Muscle of leg (tissue), 16 donors: ENCODE measurements around the gene GFPT2. TPM values are rescaled to one million over a fixed set of nuclear protein-coding genes. Genes with fewer than 3 reads are reported as not detected.

Source experiments
- DNase-seq: peaks from one replicate; pipeline ENCODE4 v3.0.0; 2013
- H3K27ac ChIP-seq: one replicate; pipeline ENCODE4 v1.5.1; 2013; ENCODE audit warnings: mild to moderate bottlenecking, low read length, control low read depth
- H3K27me3 ChIP-seq: one replicate; pipeline ENCODE4 v1.6.1; 2013; ENCODE audit warnings: low read length; ENCODE audit not compliant: control insufficient read depth, insufficient read depth
- H3K36me3 ChIP-seq: one replicate; pipeline ENCODE4 v1.6.1; 2013; ENCODE audit warnings: low read length; ENCODE audit not compliant: control insufficient read depth, insufficient read depth
- H3K4me1 ChIP-seq: one replicate; pipeline ENCODE4 v1.6.1; 2013; ENCODE audit warnings: low read length; ENCODE audit not compliant: control insufficient read depth, insufficient read depth
- H3K4me3 ChIP-seq: one replicate; pipeline ENCODE4 v1.5.1; 2013; ENCODE audit warnings: low read length, control low read depth
- H3K9me3 ChIP-seq: replicated peaks from 2 replicates; pipeline ENCODE4 v1.6.1; 2013; ENCODE audit warnings: low read depth, low read length; ENCODE audit not compliant: control insufficient read depth
- WGBS: methylation state at CpG from one replicate; pipeline ENCODE4 v1.1.5; 2013; ENCODE audit warnings: missing lambda C conversion rate; ENCODE audit not compliant: insufficient coverage; 5-methylcytosine and 5-hydroxymethylcytosine counted together
- long read RNA-seq, 11 donors: transcript quantifications; one replicate each; lab custom pipeline, GENCODE V29; 2026
- polyA plus RNA-seq, 8 donors: library from polyadenylated mRNA; unstranded; fragments of 120-200 nt; gene quantifications; one replicate each; pipeline versions ENCODE4 v1.2.1 to v1.2.3, GENCODE V29; 2013; ENCODE audit warnings: inconsistent platforms in 1 of 8, low replicate concordance in 1 of 8; ENCODE audit not compliant: insufficient read length in 8 of 8, insufficient read depth in 1 of 8
- total RNA-seq: library from RNA; stranded (reverse); fragments of 120-200 nt; gene quantifications from one replicate; pipeline ENCODE4 v1.2.4, GENCODE V29; 2013

The GFPT2 gene
- 11.3 TPM for total RNA-seq
- polyA plus RNA-seq = 10 to 100 TPM in 4 of 8 donors, 1 to 10 TPM in 4; 7.0 to 12.2 (median 9.6) TPM
- long read RNA-seq, donor 1, partial matches to known transcripts = 0 of 1 reads
- long read RNA-seq, donor 1, other reads (novel, unspliced or antisense) = 0 of 1 reads
- long read RNA-seq, donor 2 = 0 reads
- long read RNA-seq, donor 3 = 0 reads
- long read RNA-seq, donor 4 = 0 reads
- long read RNA-seq, donor 5, partial matches to known transcripts = 0 of 2 reads
- long read RNA-seq, donor 5, other reads (novel, unspliced or antisense) = 0 of 2 reads
- long read RNA-seq, donor 6, partial matches to known transcripts = 0 of 4 reads
- long read RNA-seq, donor 6, other reads (novel, unspliced or antisense) = 0 of 4 reads
- long read RNA-seq, donor 7, partial matches to known transcripts = 5 of 6 reads
- long read RNA-seq, donor 7, other reads (novel, unspliced or antisense) = 0 of 6 reads
- long read RNA-seq, donor 8 = 0 reads
- long read RNA-seq, donor 9, partial matches to known transcripts = 0 of 1 reads
- long read RNA-seq, donor 9, other reads (novel, unspliced or antisense) = 0 of 1 reads
- long read RNA-seq, donor 10, partial matches to known transcripts = 0 of 1 reads
- long read RNA-seq, donor 10, other reads (novel, unspliced or antisense) = 0 of 1 reads
- long read RNA-seq, donor 11, partial matches to known transcripts = 0 of 2 reads
- long read RNA-seq, donor 11, other reads (novel, unspliced or antisense) = 0 of 2 reads

DNA sequence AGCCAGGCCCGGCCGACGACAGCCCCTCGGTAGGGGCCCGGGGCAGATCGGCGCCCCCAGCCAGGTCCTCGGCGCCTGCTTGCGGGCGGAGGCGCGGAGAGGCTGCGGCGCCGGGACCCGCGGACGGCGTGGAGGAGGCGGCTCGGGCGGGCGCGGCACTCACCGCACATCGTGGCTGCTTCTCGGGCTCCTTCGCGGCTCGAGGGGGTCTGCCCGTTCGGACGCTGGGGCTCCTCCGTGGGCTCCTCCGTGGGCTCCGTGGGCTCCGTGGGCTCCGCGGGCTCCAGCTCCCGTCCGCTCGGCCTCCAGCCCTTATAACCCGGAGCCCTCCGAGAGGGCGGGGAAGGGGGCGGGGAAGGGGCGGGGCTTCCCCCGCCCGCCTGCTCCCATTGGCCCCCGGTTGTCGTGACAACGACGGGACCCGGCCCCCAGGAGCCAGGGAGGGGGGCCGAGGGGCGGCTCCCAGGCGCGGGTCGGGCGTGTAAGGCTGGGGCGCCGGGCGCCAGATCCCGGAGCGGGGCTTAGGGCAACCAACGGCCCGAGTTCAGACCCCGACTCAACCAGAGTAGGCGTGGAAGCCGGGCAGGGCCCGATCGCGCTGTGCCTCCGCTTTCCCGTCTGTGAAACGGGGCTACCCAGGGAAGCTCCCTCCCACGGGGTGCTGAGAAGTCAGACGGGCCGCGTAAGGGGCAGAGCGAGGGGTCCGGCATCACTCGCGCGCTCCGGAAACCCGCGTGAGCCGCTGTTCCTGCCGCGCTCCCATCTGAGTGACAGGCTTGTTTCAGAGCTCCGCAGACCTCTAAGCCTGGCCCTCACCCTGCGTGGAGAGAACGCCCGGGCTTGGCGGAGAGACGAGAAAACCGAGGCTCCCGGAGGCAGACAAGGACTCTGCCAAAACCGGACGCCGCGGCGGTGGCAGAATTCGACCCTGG, at the start of gene GFPT2:
Gene GFPT2 (minus strand): TSS at position 289 of the 932 bp plus-strand sequence. CDS start 119 bp downstream, at position 170.
- peaks cover 2% of the 10 kb centered on the region for H3K36me3 ChIP-seq
- H3K4me3 ChIP-seq = peak within 1 kb of the TSS; percentile 64
- H3K27ac ChIP-seq = peak within 1 kb of the TSS; percentile 35
- peaks cover 43% of the 10 kb centered on the region for H3K27me3 ChIP-seq
- no peaks in the 10 kb centered on the region for H3K9me3 ChIP-seq
- peaks cover 30% of the 10 kb centered on the region for H3K4me1 ChIP-seq
- DNase-seq = peak; percentile 94
- under 1% methylated on average over 90 of the region's 106 CpGs for WGBS

DNA sequence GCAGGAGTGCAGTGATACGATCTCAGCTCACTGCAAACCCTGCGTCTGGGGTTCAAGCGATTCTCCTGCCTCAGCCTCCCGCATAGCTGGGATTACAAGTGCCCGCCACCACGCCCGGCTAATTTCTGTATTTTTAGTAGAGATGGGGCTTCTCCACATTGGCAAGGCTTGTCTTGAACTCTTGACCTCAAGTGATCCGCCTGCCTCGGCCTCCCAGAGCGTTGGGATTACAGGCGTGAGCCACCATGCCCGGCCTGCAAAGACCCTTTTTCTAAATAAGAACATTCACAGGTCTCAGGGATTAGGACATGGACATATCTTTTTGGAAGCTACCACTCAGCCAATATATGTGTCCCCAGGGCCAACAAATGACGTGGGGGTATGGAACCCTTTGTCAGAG, 49.6 kb upstream of the GFPT2 start:
- peaks cover 9% of the 10 kb centered on the region for H3K4me1 ChIP-seq
- no peak overlapping the region for H3K27ac ChIP-seq
- H3K36me3 ChIP-seq = no peaks in the 10 kb centered on the region
- DNase-seq = no peak
- H3K9me3 ChIP-seq = no peaks in the 10 kb centered on the region
- H3K4me3 ChIP-seq = no peak overlapping the region
- H3K27me3 ChIP-seq = no peaks in the 10 kb centered on the region
- WGBS = 100% methylated on average over 7 of the region's 13 CpGs

DNA sequence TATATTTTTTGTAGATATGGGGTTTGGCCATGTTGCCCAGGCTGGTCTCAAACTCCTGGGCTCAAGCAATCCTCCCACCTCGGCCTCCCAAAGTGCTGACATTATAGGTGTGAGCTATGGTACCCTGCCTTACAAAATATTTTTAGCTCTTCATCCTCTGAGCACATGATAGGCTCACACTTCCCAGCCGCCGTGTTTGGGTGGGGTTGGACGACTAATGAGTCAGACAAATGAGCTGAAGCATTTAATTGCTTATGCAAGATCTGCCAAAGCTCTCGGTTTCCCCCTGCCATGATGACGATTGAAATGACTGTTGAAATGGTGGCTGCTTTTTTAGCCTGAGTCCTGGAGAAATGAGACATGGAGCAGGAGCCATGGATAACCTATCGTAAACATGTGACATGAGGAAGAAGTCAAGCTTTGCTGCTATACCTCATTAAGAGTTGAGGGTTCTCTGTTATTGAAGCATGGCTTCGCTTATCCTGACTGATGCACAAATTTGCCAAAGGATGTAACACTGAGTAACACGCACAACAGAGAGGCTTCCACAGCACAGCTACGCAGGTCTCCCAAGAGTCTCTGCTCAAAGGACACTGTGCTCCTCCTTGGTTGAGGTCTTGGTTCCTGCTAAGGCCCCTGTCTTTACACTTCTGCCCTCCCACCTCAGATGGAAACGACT, 48.2 kb upstream of the GFPT2 start:
- H3K27me3 ChIP-seq = no peaks in the 10 kb centered on the region
- H3K4me3 ChIP-seq = no peak overlapping the region
- H3K27ac ChIP-seq = no peak overlapping the region
- H3K4me1 ChIP-seq = peaks cover 9% of the 10 kb centered on the region
- no peaks in the 10 kb centered on the region for H3K36me3 ChIP-seq
- H3K9me3 ChIP-seq = no peaks in the 10 kb centered on the region
- 98% methylated on average over 8 of the region's 11 CpGs for WGBS
- no peak for DNase-seq

DNA sequence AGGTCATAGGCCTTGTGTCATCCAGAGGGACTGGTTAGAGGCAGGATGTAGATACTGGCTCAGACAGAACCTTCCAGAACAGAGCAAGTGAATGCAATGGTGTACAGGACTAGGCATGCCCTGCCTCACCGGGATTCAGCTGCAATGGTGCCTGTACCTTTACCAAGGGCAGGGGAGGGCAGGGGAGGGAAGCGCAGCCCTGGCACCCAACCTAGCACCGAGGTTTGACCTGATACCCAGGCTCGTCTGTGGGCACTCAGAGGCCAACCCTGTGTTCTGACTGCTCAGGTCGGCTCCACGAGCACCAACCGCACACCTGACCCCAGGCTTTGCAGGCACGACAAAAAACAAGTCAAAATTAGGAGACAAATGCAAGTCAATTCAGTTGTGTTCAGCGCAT, 47.3 kb upstream of the GFPT2 start:
- 88% methylated on average over 9 of the region's 9 CpGs for WGBS
- no peak overlapping the region for H3K27ac ChIP-seq

DNA sequence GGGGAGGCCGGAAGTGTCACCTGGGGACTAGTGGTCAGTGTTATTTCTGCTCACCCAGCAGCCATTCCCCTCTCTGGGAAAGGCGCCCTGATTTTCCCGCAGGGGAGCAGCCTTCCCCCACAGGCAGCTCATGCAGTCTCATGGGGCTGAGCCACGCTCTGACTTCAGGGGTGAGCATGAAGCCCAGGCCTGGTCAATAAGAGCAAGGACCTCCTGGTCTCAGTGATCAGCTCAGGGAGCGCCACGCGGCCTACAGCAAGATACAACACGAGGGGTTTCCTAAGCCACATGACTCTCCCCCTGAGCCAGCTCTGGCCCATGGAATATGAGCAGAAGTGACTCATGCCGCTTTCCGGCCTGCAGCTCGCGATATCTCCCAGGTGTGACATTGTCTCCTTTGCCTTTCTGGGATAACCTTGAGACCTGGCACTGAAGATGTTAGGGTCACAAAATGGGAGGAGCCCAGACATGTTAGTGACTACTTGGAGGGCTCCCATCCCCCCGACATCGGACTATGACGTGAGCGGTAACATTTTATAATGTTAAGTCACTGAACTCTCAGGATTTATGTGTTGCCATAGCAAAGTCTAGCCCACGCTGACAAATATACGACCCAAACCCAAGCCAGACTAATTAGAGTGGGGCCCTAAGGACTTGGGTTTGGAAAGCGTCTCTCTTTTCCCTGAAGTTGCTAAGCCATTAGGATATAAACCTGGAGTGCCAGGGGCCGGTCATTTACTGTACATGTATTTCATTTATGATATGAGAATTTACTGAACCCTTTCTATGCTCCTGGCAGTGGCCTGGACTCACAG, 46.5 kb upstream of the GFPT2 start:
- peak overlapping the region; percentile 49 for H3K27ac ChIP-seq
- DNase-seq = peak; percentile 83
- 33% methylated on average over 7 of the region's 20 CpGs for WGBS

More for the DNA sequence above, 47.3 kb upstream of the GFPT2 start:
- Histone ChIP-seq H3K36me3 (no peaks in the 10 kb centered on the region), H3K9me3 (no peaks in the 10 kb centered on the region), H3K4me3 (no peak overlapping the region), H3K4me1 (peaks cover 9% of the 10 kb centered on the region), H3K27me3 (no peaks in the 10 kb centered on the region)
- no peak for DNase-seq

DNA sequence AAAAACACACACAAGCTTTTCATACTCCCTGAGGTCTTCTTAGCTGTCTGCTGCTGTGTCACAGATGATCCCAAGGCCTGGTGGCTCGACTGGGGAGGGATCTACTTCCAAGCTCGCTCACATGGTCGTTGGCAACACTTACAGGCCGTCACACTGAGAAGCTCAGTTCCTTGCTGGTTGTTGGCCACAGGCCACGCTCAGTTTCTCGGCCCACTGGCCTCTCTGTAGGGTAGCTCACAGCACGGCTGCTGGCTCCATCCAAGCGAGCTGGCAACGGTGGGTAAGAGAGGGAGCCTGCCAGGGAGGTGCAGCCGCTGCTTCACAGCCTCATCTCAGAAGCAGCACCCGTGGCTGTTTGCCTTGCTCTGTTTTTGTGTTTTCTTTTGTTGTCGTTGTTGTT, 43.8 kb upstream of the GFPT2 start:
- Histone ChIP-seq H3K36me3 (no peaks in the 10 kb centered on the region), H3K27ac (no peak overlapping the region), H3K4me3 (no peak overlapping the region), H3K9me3 (no peaks in the 10 kb centered on the region), H3K4me1 (peaks cover 9% of the 10 kb centered on the region), H3K27me3 (no peaks in the 10 kb centered on the region)
- no peak for DNase-seq
- 46% methylated on average over 6 of the region's 12 CpGs for WGBS

More for the DNA sequence above, 46.5 kb upstream of the GFPT2 start:
- peaks cover 9% of the 10 kb centered on the region for H3K4me1 ChIP-seq
- no peaks in the 10 kb centered on the region for H3K27me3 ChIP-seq
- H3K36me3 ChIP-seq = no peaks in the 10 kb centered on the region
- no peaks in the 10 kb centered on the region for H3K9me3 ChIP-seq
- H3K4me3 ChIP-seq = no peak overlapping the region

DNA sequence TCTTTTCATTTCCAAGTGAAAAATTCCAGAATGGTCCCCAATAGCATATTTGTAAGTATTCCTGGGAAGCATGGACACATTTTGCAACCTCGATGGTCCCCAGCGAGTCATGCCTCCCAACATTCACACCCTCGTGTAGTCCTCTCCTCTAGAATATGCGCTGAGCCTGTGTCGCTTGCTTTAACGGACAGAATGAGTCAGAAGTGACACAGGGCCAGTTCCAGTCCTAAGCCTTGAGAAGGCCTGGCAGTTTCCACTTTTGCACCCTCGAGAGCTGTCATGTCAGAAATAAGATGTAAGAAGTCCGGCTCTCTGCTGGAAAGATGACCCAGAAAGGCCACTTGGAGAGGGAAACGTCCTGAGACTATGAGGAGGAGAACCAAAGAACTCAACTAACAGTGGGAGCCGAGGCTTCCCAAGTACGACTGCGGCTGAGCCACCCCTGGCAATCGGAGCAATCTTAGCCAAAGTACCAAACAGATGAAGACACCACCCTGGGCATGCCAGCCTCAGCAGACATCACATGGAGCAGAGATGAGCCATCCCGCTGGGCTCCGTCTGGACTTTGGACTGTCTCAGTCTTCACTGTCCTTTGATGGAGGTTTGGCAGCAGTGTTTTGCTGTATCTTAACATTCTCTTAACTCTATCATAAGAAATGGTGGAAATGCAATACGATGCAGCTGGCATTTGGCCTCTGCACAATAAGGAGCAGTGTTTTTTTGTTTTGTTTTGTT, 42.6 kb upstream of the GFPT2 start:
- Histone ChIP-seq H3K36me3 (no peaks in the 10 kb centered on the region), H3K27ac (no peak overlapping the region), H3K9me3 (no peaks in the 10 kb centered on the region), H3K27me3 (no peaks in the 10 kb centered on the region), H3K4me1 (peaks cover 9% of the 10 kb centered on the region), H3K4me3 (no peak overlapping the region)
- peak; percentile 44 for DNase-seq
- 44% methylated on average over 12 of the region's 16 CpGs for WGBS

DNA sequence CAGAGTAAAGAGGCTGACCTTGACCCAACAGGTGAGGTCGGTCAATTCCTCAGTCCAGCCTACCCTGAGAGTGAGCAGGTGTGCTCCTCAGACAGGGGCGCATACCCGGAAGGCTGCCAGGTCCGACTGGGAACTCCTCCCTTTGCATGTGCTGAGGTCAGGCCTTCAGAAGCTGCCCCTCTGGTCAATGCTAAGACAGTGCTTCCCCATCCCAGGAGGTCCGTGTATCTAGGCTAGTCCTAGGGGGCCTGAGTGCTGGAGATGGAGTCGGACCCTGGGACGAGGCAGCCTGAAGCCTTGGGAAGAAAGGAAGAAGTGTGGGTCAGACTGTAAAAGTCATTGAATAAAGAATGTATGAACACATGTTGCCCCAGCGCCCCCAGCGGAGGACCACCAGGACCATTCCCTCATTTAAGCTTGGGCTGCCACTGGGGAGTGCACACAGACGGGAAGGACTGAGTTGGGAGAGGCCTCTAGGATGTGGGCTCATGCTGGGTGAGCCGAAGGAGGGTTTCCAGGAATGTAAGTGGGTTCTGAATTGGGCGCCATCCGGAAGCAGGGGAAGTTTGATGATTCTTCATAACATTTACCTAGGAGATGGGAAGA, 41.0 kb upstream of the GFPT2 start:
- no peak for DNase-seq
- Histone ChIP-seq H3K27ac (no peak overlapping the region), H3K36me3 (no peaks in the 10 kb centered on the region), H3K27me3 (no peaks in the 10 kb centered on the region), H3K4me3 (no peak overlapping the region), H3K9me3 (no peaks in the 10 kb centered on the region), H3K4me1 (peaks cover under 1% of the 10 kb centered on the region)
- 86% methylated on average over 11 of the region's 13 CpGs for WGBS
